Glomerular visceral epithelial cell (primary cell): Measurements from ENCODE around the gene COQ2.
A peak's percentile ranks its signal among the peaks of the same experiment; 100 is the strongest.
"Not testable (repeated sequence)": the region's sequence is repeated elsewhere in the genome, so short reads cannot be mapped to it uniquely, and the experiment has no call there.

Source experiments
- DNase-seq: peaks from one replicate; pipeline ENCODE4 v3.0.0-alpha.2; 2016; ENCODE audit errors: extremely low spot score

The COQ2 gene

DNA sequence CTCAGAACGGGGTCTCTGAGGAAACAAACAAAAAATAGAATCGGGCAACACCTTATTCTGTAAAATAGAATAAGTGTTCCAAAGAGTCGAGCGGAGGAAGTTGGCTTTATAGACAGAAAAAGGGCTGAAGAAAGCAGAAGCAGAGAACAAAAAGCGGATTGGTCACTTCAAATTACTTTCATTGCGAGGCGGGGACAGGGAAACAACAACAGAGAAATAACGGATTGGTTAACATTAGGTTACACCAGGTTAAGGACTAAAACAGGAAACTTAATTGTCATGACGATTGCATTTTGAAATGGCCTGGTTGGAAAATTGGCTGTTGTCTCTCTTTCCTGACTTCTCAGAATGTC is 433 bp upstream of the COQ2 start:
- peak; percentile 16 for DNase-seq

DNA sequence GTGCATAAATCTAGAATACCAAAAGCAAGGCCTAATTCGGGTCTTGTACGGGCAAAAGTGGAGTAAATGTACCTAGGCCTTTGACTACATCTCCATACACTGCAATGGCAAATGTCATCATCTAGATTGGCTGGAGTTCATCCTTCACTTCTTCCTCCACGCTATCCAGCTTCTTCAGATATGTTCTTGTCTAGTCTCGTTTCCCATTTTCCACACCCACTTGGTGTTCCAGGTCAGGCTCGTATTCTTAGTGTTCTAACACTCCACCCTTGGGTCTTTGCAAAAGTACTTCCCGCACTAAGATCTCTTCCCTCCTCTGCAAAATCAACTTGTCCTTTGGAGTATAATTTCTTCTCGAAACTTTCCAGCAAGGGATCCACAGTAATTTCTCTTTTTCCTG is 1.4 kb downstream of the COQ2 start:
- no peak for DNase-seq

DNA sequence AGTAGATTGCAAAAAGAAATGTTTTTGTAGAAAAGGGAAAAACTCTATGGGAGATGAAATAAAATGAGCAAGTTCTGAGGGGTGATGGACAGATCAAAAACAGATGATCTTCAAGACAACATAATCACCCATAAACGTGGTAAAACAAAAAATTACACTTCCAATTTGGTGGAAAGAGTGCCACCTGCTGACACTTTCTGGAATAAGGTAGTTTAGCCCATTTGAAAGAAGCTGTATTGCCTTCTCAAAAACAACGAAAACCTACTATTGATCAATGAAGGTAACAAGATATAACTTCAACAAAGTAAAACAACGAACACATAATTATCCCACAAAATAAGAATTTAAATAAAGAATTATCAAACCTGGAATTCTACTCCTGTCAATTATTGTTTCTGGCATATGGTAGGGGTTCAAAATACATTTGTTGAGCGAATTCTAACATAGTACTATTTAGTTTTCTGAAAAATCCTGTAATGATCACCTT is 2.5 kb downstream of the COQ2 start:
- peak; percentile 66 for DNase-seq

DNA sequence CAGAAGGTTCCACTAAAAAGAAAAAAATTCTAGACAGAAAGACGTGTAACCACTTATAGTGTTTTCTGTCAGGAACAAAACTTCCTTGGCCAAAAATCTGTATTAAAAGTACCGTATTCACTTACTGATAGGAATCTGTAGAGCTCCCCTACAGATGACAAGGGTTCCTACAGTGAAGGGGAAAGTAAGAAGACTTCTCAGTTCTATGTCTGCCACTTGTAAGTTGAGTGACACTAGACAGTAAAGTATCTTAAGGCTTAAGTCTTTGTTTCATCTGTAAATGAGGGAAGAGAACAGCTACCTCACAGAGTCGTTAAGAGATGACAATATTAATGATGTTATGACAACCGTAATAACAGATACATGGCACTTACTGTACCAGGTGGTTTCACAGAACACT is 3.3 kb downstream of the COQ2 start:
- no peak for DNase-seq

DNA sequence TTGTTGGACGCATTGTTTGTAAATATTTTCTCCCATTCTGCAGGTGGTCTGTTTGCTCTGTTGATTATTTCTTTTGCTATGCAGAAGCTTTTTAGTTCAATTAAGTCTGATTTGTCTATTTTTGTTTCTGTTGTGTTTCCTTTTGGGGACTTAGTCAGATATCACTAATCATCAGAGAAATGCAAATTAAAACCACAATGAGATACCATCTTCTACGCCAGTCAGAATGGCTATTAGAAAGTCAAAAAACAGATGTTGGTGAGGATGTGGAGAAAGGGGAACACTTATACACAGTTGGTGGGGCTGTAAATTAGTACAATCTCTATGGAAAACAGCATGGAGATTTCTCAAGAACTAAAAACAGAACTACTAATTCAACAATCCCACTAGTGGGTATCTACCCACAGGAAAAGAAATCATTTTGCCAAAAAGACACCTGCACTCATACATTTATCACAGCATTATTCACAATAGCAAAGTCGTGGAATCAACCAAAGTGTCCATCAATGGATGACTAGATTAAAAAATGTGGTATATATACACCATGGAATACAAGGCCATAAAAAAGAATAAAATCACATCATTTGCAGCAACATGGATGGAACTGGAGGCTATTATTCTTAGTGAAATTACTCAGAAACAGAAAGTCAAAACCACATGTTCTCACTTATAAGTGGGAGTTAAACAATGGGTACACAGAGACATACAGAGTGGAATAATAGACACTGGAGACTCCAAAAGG is 8.1 kb downstream of the COQ2 start:
- no peak for DNase-seq

DNA sequence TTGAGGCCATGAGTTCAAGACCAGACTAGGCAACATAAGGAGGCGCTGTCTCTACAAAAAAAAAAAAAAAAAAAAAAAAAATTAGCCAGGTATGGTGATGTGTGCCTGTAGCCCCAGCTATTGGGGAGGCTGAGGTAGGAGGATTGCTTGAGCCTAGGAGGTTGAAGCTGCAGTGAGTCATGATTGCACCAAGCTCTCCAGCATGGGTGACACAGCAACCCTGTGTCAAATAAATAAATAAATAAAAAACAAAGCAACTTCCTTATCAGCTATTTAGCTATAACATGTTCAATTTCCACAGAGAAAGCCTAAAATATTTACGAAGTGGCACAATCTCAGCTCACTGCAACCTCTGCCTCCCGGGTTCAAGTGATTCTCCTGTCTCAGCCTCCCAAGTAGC is 10.7 kb downstream of the COQ2 start:
- DNase-seq: not testable (repeated sequence)

DNA sequence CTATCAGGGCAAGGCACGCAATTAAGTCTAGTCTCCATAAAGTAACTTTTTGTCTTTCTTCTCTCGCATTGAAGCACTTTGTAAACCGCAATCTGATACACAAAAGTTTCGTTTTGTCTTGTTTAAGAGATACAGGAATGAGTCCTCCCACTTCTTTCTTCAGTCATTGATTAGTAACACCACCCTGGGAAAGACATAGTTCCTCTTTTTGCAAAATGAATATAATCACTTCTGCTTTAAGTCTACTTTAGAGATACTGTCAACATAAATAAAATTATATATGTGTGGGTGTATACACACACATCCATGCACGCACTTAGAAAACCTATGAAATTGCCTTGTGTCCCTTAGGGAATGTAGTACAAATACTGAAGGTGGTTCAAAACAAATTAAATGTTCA is 11.7 kb downstream of the COQ2 start:
- DNase-seq: no peak

DNA sequence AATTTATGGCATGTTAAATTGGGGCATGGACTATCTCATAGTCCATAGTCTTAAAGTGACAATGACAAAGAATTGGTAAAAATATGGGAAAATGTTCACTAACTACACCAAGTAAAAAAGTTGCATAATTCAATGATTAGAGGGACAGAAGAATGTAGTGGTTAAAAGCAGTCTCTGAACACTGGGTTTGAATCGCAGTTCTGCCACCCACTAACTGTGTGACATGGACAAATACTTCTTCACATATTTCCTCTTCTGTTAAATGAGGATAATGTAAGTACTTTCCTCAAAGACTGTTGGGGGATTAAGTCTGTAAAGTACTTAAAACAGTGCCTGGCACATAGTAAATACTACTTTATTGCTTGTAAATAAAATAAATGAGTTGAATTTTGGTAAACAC is 15.3 kb downstream of the COQ2 start:
- DNase-seq: no peak

DNA sequence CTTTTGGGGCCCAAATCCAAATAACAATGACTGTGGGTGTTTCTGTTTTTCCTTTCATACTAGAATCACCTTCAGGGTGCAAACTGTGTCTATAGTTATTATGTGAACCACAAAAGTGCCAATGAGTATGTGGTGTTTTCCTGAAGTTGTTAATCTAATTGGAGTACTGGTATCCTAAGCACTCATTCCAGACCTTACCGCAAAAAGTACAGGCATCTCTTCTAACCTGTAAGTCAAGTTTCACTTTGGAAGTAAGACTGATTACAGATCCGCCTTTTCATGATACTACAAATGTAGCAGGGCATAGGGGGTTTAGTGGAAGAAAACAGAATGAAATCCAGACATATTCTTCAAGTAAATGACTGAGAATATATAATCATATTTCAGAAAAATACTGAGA is 16.1 kb downstream of the COQ2 start:
- DNase-seq: no peak

DNA sequence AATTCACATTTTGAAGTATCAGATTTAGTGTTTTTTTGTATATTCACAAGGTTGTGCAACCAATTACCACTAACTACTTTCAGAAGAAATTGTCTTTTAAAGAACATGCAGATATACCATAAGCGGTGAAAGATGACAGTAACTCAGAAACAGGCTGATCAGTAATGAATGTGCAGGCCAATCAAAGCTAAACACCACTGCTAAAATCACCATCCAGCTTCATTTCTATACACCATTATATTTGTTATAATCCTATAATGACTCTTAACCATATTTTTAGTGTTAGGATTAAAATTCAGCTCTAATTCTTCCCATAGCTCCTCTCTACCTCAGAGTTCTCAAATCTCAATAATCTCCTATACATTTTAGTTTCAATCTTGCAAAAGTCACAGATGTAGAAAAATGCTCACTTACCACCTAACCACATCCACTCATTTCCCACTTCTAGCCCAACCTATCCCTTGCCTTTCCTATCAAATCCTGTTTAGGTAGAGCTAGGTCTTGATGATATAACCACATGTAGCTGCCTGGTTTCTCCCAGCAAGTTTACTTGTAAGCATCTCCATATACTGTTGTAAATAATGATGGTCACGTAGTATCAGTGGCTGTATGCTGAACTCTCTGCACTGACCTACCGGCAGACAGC is 16.6 kb downstream of the COQ2 start:
- DNase-seq: no peak

DNA sequence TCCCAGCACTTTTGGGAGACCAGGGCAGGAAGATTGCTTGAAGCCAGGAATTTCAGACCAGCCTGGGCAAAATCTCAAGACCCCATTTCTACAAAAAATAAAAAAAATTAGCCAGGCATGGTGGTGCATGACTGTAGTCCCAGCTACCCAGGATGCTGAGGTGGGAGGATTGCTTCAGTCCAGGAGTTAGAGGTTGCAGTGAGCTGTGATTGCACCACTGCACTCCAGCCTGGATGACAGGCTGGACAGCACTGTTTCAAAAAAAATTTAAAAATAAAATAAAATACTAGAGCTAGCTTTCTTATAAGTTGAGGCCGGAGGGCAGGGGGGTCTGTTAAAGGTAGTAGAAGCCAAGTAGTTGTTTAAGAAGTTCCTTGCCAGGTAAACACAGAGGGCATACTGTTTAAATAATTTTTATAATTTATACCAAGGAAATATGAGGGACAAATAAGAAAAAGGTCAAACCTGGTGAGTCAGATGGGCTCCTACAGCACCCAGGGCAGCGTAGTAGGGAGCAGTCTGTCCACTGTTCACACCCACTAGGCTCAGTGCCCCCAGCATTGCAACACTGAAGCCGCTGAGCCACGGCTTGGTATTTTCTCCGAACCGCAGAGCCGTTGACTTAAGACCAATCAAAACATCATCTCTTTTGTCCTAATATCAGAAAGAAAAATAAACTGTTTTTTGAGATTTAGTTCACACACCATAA is 17.3 kb downstream of the COQ2 start:
- peak; percentile 54 for DNase-seq

DNA sequence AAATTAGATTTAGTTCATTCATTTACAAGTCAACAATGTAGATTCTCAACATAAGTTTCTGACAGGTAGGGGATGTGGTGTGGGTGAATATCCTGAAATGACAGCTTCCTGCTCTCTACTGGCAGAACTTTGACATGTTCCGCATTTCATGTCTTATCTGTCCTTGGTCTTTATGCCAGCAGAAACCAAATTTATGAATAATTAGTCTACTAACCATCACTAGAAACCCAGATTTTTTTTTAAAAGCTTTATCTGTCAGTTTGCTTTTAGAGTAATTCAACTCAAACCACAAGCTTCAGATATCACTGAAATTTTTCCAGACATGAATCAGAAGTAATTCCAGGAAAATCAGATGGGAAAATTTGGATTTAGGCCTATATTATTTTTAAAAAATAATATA is 17.9 kb downstream of the COQ2 start:
- no peak for DNase-seq

DNA sequence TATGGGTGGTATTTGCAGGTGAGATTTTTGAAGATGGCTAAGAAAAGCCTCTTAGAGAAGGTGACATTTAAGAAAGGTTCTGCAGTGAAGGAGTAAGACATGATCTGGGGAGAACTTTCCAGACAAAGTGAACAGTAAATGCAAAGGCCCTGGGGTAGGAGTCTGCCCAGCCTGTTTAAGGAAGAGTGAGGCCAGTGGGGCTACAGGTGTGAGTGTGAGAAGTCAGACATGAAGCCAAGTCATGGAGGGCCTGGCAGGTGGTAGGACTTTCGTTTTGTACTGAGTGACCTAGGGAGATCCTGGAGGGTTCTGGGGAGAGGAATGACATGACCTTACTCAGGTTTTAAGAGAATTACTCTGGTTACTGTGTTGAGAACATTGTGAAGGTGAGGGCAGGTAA is 21.5 kb downstream of the COQ2 start:
- no peak for DNase-seq

DNA sequence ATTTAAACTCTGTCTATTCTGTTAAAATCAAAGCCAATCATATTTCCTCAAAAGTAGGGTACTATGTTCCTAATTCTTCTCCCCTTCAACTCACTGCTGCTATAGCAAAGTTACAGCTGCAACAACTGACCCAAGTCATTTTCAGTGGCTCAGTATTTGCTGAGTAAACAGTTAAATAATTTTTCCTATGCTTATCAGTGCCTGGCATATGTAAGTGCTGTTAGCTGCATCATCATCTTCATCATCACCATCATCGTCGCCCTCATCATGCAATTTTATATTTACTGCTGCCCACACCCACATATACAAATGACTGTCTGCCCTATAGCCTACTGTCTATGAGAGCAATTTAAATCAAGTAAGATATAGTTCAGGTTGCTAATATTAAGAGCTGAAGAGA is 21.9 kb downstream of the COQ2 start:
- no peak for DNase-seq

DNA sequence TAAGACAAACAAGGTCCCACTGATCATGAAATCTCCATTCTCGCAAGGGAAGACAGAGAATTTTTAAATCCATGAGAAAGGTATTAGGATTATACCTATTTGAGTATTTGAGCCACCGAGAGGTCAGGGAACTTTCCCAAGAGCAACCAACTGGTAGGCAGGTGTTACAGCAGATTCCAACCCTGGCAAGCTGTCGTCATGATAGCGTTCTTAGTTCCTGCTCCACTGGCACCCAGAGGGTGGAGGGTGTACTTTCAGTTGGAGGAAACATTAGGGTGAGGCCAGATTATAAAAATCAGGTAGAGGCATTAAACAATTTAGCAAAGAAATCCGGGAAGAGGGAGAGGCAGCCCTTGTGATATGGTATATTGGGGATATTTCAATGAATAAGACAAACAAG is 23.3 kb downstream of the COQ2 start:
- DNase-seq: no peak

DNA sequence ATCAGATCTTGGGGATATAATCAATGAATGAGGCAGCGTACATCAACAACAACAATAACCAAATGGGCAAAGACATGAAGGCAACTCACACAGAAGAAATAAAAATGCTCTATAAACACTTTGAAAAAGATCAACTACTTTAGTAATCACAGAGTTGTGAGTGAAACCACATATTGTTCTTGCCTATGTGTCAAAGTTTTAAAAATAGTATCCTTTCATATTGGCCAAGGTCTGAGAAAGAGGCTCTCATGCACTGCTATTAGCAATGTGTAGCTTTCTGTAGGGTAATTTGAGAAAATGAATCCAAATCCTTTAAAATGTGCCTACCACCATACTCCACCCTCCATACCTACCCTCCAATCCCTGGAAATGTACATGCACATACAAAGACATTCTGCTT is 25.0 kb downstream of the COQ2 start:
- DNase-seq: no peak

DNA sequence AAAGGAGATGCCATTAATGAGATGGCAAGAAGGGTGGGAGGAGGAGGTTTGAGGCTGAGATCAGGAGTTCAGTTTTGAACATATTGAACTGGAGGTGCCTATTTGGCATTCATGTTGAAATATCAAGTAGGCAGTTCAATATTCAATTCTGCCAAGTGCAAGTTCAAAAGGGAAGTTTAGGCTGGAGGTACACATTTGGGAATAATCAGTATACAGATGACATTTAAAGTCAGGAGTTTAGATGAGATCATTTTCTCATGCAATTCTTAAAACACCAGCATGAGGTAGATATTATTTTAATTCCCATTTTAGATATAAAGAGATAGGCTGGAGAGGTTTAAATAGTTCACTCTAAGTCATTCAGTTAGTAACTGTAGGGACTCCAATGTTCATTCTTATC is 26.1 kb downstream of the COQ2 start:
- no peak for DNase-seq

DNA sequence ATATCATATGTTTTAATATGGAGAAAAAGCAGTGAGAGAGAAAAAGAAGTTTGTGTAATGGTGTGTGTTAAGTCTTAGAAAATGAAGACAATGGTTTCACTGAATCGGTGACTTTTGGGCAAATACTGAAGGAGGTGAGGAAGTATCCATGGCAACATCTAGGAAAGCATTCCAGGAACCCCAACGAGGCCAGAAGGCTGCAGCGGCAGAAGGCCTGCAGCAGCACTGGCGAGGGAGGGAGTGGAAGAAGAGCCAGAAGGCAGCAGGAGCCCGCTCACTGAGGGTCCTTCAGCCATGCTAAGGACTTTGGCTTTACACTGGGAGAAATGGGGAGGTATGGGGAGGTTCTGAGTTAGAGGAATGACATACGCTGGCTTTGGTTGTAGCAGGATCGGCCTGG is 26.8 kb downstream of the COQ2 start:
- DNase-seq: no peak

DNA sequence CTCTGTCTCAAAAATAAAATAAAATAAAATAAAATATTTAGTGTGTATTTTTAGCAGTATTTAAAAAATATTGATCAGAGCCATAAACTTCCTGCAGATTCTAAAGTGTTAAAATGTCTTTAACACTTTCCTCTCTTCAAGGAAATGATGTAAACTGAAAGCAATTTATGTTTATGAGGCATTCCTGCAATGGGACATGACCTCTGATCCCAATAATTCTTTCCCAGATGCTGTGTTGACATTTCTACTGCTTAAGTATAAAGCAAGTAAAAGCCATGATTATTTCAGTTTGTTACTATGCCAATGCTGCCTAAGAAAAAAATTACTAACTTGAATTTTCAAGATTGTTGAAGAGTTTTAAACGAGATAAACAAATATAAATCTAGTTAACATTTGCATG is 29.0 kb downstream of the COQ2 start:
- DNase-seq: peak; percentile 67

DNA sequence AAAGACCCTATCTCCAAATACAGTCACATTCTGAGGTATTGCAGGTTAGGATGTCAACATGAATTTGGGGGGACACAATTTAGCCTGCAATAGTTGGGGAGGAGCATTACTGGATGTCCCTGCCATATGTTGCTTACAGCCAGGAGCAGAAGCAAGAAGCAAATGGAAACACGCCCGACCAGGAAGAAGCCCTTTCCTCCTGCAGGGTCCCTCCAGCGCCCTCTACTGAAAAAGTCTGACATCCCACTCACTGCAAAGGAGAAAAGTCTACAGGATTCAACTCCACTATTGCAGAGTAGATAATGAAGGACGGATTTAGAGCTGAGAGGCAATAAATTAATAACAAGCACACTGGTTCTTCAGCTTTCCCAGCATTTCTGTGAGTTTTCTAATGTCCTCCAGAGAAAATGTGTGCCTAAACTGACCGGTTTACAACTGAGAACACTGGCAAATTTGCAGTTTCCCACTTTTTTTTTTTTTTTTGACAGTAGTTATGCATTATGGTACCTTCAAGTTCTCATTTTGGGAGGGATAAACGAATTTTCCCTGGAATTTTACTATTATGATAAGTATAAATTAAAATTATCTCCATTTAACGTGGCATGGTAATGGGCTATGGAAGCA is 31.7 kb downstream of the COQ2 start:
- DNase-seq: peak; percentile 54

DNA sequence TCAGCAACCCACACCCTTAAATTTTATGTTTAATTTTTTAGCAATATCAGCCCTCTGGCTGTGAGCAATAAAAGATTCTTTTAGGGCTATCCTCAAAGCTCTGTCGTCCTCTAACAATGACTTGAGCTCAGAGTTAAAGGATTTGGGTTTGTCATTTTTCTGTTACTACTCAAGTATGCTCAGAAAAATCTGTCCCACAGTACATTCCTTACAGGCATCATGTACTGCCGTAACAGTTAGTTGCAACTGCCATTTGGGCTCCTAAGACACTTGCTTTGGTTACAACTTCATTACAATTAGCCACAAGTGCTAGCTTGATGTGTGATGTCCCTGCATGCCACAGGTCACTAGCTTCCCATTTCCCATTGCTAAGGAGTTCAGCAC is 33.2 kb downstream of the COQ2 start:
- no peak for DNase-seq

DNA sequence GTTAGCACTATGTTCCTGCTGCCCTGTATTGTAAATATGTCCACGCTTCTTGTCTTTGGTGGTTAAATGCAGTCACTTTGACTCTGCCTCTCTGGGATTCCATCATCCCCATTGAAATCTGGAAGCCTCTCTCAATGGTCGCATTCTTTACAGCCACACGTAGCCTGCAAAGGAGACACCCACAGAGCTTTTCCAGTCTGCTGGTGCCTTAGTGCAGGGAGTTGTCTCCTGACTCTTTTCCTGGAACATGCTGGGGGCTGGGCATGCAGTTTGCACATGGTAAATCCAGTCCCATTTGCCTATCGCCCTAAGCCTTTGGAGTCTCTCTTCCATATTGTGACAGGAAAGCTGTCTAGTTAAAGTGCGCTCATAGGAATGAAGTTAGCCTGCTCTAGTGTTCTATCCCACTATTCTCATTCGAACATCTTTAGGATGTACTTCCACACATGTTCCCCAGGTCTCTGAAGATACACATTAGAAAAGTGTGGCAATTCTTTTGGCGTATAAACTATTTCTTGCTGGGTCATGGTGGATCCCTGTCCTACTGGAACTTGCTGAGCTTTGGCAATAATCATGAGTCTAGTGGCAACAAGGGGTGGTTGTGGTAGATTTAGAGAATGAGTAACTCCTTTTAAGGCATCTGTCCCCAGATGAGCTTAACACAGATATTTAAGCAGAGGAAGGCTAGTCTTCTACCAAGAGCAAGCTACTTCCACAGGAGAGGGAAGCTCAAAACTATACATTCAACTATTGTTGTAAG is 33.7 kb downstream of the COQ2 start:
- DNase-seq: no peak
